ENCODE results near the gene EXOG.

The EXOG gene

GRCh38 chr3:38549486-38549885, 53.3 kb downstream of the EXOG start:
- no peak for DNase-seq

DNA sequence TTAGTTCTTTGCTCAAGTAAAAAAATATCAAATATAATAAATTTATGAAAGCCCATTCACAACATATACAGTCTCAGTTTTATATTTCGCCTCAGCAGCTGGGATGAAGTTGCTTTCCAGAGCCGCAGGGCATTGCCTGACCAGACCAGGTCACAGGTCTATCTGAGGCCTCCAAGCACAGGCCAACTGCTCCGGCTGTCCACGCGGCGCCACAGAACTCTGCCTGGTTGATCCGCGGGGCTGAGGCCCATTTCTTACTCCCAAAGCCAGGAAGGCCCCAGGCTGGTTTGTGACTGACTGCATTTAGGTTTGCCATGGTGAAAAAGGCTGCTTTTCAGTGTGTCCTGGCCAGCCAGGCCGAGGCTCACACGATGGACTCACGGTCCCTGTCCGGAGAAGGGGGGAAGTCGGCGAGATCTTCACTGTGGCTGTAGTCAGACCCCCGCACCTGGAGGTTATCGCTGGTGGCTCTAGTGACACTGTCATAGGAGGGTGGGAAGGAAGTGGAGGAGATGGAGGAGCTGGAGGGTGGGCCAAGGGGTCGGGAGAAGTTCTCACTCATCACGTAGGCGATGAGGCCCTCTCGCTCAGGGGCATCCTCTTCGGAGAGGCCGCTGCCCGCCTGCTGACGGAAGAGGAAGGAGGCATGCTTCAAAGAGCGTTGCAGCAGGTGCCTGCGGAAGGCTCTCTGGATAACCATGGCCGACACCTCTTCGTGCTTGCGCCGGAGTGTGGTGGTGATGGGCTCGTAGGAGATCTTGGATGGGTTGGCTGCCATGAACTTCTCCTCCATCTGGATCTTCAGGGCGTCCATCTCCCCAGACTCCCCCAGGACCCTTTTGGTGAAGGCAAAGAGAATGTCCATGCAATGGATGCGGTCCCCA, 54.1 kb downstream of the EXOG start:
- no peak for DNase-seq

DNA sequence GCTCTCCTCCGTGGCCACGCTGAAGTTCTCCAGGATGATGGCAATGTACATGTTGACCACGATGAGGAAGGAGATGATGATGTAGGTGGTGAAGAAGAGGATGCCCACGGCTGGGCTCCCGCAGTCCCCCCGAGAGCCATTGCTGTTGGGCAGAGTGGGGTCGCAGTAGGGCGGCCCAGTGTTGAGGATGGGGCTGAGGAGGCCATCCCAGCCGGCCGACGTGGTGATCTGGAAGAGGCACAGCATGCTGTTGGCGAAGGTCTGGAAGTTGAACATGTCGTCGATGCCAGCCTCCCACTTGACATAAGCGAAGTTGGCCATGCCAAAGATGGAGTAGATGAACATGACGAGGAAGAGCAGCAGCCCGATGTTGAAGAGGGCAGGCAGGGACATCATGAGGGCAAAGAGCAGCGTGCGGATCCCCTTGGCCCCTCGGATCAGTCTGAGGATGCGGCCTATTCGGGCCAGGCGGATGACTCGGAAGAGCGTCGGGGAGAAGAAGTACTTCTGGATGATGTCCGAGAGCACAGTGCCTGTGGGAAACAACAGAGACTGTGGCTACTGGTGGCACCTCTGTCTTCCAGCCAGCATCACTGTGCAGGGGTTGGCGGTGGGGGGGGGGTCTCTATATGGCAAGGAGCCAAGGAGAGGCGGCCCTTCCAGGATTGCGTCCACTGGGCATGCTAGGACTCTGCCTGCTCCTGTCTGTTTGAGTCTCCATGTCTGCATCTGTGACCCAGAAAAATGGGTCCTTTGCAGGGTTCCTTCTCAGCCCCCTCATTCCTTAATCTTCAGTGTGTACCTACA, 55.1 kb downstream of the EXOG start:
- DNase-seq: no peak

- DNase-seq: no peak
Observed at GRCh38 chr3:38552364-38552763, 56.2 kb downstream of the EXOG start.

DNA sequence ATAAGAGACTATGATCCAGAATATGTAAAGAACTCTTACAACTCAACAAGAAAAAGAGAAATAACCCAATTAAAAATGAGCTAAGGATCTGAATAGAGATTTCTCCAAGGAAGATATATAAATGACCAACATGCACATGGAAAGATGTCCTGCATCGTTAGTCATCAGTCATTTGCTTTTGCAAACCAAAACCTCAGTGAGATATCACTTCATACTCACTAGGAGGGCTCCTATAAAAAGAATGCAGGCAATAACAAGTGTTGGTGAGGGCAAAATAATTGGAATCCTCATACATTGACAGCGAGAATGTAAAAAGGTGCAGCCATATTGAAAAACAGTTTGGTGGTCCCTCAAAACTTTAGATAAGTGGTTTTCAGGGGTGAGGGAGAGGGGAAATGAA, 56.9 kb downstream of the EXOG start:
- DNase-seq: no peak

DNA sequence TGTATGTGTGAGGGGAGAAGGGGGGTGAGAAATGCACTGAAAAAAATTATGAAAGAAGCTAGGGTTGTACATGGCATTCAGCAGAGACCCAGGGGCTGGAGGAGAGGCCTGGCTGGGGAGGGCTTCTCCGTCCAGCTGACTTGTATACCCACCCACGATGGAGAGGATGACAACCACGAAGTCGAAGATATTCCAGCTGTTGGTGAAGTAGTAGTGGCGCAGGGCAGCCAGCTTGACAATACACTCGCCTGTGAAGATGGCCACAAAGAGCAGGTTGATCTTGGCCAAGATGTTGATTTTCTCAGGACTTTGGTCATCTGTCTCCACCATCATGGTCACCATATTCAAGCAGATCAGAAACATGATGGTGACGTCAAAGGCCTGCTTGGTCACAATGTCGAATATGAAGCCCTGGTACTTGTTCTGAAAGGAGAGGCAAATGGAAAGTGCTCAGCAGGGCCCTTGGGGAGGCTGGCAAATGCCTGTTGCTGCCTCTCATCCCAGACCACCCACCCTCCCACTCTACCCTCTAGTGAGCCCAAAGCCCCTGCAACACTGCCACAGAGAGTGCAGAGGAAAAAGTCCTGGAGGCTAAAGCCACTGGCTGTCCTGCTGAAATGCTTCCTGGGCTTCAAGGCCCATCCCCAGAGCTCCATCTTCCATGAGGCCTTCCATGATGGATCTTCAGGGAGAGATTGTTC, 58.1 kb downstream of the EXOG start:
- no peak for DNase-seq

DNA sequence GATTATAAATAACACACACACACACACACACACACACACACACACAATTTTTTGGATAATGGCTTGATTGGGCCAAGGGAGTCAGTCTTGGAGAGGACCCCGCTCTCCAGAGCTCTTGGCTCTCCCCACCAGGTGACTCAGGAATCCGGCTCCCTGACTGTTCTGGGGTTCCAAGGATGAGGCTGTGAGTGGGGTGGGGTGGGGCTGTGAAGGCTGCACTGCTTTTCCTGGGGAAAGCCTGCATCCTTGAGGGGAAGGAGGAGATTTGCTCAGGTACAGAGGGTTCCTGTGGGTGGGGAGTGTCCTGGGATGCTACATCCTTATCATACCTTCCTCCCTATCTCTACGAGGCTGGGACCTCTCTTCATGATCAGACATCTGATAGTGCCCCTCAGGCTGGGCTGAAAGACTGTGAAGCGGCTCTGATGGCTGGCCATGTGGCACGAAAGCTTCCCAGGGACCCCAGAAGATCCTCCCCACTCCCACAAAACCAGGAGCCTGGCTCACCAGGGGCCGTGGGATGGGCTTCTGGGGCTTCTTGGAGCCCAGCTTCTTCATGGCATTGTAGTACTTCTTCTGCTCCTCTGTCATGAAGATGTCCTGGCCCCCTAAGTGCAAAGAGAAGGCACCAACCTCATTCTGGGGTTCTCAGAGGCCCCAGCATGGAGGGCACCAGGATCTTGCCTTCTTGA, 59.2 kb downstream of the EXOG start:
- DNase-seq: no peak

- DNase-seq: no peak
Observed at GRCh38 chr3:38555926-38556325, 59.8 kb downstream of the EXOG start.

- no peak for DNase-seq
Observed at GRCh38 chr3:38556640-38557358, 60.7 kb downstream of the EXOG start.

DNA sequence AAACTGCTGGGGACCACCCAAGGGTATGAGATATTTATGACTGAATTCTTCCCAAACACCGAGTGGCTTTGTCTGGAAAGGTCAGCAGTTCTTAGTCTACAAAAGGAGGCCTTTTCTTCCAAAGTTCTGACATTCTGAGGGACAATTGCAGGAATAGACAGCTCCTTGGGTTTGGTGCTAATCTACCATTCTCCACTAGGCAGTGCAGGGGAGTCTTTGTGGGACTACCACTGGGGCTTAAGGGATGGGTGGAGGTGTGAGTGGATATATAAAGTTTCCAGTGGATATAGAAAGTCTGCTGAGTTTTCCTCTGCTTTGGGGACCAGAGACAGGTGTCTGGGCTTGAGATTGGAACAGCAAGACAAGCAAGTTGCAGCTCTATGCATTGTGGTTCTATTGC, 62.7 kb downstream of the EXOG start:
- no peak for DNase-seq

DNA sequence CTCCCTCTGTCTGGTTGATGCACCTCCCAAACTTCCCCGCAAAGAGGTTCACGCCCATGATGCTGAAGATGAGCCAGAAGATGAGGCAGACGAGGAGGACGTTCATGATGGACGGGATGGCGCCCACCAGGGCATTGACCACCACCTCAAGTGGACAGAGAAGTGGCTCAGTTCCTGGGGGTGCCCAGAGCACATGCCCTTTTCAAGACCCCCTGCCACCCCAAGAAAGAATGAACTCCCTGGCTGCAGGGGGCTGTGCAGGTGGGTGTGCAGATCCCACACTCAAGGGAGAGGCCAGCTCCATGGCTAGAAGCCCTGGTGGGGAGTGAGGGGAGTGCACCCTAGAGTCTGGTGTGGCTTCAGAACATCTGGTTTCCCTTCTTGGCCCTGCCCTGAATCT, 64.1 kb downstream of the EXOG start:
- no peak for DNase-seq

DNA sequence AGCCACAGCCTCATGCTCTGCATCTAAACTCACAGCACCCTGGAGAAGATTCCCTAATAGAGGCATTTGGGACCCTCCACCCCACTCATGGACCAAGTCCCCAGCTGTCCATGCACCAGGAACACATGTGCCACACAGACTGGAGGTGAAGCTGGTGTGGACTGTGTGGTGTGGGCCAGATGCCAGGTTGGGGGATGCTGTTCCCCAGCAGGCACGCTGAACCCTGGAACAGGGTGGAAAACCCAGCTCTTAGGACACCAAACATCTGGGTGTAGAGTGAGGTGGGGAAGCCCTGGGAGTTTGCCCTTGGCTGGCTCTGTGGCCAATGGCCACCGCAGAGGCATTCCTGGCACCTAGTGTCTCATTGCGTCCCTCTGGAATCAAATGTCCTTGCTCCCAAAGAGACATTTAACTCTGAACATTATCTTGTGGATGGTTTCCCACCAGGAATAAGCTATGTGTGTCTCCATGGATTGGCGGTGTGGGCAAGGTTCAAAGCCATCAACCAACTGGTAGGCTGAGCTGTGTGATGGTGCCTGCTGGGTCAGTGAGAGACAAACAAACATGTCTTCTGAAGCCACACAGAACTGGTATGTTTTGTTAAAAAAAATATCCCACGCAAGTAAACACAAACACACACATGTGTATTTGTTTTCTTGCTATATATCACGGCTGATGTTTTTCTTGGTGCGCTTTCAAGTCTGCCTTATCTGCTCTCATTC, 65.0 kb downstream of the EXOG start:
- no peak for DNase-seq

DNA sequence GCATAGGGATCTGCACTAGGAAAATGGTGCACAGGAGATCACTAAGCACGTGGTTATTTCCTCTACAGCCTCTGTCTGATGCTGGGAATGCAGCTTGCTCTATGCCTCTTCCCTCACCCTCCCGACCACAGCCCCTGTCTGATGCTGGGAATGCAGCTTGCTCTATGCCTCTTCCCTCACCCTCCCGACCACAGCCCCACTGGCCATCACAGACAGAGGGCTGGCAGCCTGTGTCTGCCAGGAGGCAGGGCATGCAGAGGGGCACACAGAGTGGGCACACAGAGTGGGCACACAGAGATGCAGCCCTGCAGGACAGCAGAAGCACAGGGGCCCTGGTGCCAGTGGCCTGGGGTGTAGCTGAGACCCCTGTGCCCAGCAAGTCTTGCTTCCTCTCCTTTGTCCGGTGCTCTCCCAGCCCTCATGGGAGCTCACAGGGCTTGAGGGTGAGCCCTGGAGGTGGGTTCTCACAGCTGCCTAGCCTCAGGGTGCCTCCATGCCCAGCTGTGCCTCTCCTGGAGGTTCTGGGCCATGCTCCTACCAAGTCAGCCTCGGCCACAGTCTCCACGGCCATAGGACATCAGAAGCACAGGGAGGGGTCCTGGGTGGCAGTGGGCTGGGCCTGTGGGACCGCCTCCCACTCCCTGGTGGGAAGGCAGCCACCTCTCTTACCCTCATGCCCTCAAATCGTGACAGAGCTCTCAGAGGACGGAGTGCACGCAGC, 65.8 kb downstream of the EXOG start:
- DNase-seq: no peak

- DNase-seq: no peak
Observed at GRCh38 chr3:38562467-38562925, 66.4 kb downstream of the EXOG start.

DNA sequence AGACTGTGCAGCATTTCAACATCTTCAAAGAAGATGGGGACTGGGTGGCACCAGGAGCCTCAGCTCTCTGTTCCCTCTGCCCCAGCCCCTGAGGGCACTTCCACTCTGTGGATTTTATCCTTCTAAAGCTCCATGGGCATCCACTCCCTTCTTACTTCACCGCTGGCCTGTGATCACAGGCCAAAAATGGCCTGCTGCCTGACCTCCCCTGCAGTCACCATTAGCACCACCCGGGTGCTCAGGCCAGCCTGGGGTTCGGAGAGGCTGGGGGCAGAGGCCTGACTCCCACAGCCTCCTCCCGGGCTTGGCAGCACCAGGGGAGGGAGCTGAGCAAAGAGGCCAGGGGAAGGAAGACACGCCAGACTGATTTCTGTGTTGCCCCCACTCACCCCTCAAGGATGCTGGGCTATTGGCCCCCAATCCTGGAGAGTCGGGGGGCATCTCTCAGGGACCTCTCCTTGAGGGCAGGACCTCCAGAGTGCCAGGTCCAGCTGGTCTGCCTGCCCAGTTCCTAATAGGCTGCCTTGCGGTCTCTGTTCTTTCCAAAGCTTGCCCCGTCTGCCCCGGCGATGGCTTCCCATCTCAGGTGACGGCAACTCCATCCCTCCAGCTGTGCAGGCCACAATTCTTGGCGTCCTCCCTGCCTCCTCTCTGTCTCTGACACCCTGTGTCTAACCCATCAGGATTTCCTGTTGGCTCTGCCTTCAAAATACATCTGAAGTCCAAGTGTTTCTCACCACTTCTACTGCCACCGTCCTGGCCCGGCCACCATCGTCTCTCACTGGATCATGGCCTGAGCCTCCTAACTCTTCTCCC, 67.1 kb downstream of the EXOG start:
- DNase-seq: no peak

- no peak for DNase-seq
Observed at GRCh38 chr3:38563886-38564270, 67.7 kb downstream of the EXOG start.

DNA sequence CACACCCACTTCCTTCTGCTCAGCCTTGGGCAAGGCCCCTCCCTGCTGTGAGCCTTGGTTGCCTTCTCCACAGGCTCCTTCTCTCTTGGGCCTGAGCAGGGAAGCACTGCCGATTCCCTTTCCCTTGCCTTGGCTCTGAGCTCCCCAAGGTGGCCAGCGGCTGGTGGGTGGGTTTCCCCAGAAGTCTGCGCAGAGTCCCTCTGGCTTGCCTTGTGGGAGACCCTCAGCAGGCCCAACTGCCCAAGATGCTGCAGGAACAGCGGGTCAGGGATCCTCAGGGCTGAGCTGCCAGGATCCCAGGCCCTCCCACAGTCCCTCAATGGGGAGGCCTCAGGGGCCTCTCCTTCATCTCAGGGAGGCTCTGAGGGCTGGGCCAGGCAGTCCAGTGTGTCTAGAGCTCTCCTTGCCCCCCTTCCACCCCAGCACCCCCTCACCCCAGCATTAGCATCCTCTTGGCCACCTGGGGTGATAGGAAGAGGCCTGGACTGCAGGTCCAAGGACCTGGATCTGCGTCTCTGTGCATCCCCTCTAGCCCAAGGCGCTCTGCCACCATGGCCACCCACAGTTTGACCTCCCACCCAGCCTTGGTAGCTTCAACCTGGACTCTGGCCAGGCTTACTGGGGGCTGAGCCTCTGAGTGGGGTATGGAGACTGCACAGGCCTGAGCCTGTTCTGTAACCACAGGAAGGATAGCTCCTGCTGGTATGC, 68.6 kb downstream of the EXOG start:
- DNase-seq: no peak

DNA sequence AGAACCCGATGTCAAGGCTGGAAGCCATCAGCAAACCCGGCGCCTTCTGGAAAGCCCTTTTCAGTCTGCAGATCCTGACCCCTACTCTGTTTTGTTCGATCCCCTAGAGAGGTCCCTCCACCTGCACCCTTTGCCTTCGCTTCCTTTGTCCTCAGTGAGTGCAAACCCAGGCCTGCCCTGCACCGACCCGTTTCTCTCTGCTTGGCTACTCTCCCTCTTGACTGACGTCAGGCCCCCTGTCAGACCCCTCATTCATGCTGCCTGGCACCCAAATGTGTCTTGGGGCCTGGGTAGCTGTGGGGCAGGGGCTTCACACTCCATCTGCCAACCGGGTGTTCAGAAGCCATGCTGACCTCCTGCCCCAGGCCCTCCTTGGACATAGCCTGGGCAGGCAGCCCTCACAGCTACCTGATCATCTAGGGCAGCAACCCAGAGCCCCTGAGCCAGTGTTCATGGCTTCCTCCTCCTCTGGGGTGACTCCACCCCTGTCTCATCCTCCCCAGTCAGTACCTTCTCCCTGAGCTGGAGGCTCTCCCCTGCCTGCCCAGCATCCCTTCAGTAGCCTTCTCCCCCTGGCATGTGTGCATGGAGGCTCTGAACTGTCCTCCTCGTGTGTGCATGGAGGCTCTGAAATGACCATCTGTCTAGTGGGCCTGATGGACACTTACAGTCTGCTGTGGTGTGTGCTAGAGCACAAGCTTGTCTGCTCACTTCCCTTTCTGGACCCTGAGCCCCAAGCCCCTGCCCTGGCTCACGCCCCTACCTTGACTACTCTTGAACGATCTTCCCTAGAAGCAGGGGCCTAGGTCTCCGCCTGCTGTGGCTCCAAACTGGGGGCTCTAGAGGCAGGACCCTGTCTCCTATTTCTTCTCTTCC, 69.4 kb downstream of the EXOG start:
- DNase-seq: no peak
